WTC11 (cell line): ENCODE measurements around the gene RAMAC. TPM values are rescaled to one million over a fixed set of nuclear protein-coding genes. Genes with fewer than 3 reads are reported as not detected.

Experiments used
- ATAC-seq: fragments of 200-7000 bp; cut with Tn5 transposase; 2 replicates; pipeline ENCODE4 v1.10.0; 2021; ENCODE audit warnings: mild to moderate bottlenecking, moderate library complexity
- CTCF ChIA-PET: fragments of 300-600 bp; sonication (Branson Sonifier 250); formaldehyde crosslinking; loops from one replicate; lab custom pipeline; 2021; ENCODE audit warnings: antibody characterized with exemption; lab: Charles Lee
- POLR2A ChIA-PET: fragments of 350-600 bp; sonication (Branson Sonifier 250); formaldehyde crosslinking; loops from one replicate; lab custom pipeline; 2021; ENCODE audit warnings: antibody characterized with exemption; lab: Charles Lee
- DNase-seq: peaks from one replicate; pipeline ENCODE4 v3.0.0; 2021; ENCODE audit warnings: low spot score
- H3K27ac Mint-ChIP-seq: 2 replicates; pipeline ENCODE4 v1.8.0; 2021; ENCODE audit warnings: mixed read lengths
- H3K27me3 Mint-ChIP-seq: 2 replicates; pipeline ENCODE4 v1.8.0; 2021; ENCODE audit warnings: low read depth, mild to moderate bottlenecking, moderate library complexity, mixed read lengths
- H3K36me3 Mint-ChIP-seq: 2 replicates; pipeline ENCODE4 v1.8.0; 2021; ENCODE audit warnings: mixed read lengths
- H3K4me1 Mint-ChIP-seq: 2 replicates; pipeline ENCODE4 v1.8.0; 2022; ENCODE audit warnings: mixed read lengths
- H3K4me3 Mint-ChIP-seq: 2 replicates; pipeline ENCODE4 v1.8.0; 2021; ENCODE audit warnings: mild to moderate bottlenecking, moderate library complexity, mixed read lengths
- H3K9me3 Mint-ChIP-seq: 2 replicates; pipeline ENCODE4 v1.8.0; 2021; ENCODE audit warnings: mixed read lengths
- CBFB ChIP-seq: sonication (generic); formaldehyde crosslinking; IDR thresholded peaks from 2 replicates; pipeline ENCODE4 v1.8.1; 2022; ENCODE audit warnings: mild to moderate bottlenecking, low read depth, missing genetic modification reagents
- ESRRA ChIP-seq: sonication (generic); formaldehyde crosslinking; IDR thresholded peaks from 2 replicates; pipeline ENCODE4 v1.8.1; 2022; ENCODE audit warnings: mild to moderate bottlenecking, missing genetic modification reagents, borderline replicate concordance
- ETV6 ChIP-seq: sonication (generic); formaldehyde crosslinking; IDR thresholded peaks from 2 replicates; pipeline ENCODE4 v1.8.1; 2022; ENCODE audit warnings: mild to moderate bottlenecking, missing genetic modification reagents
- FOXJ3 ChIP-seq: sonication (generic); formaldehyde crosslinking; IDR thresholded peaks from 2 replicates; pipeline ENCODE4 v1.9.0; 2021; ENCODE audit warnings: missing genetic modification reagents, mild to moderate bottlenecking, borderline replicate concordance
- GABPB1 ChIP-seq: sonication (generic); formaldehyde crosslinking; IDR thresholded peaks from 2 replicates; pipeline ENCODE4 v1.8.1; 2023; ENCODE audit warnings: mild to moderate bottlenecking, missing genetic modification reagents
- NFATC4 ChIP-seq: fragments of 250-450 bp; sonication (Bioruptor Pico); IDR thresholded peaks from 2 replicates; pipeline ENCODE4 v1.9.0; 2021; ENCODE audit warnings: mild to moderate bottlenecking
- NFE2L1 ChIP-seq: sonication (generic); formaldehyde crosslinking; IDR thresholded peaks from 2 replicates; pipeline ENCODE4 v1.8.1; 2023; ENCODE audit warnings: missing genetic modification reagents
- NR1H2 ChIP-seq: sonication (generic); formaldehyde crosslinking; IDR thresholded peaks from 2 replicates; pipeline ENCODE4 v1.9.0; 2021; ENCODE audit warnings: mild to moderate bottlenecking, moderate library complexity, missing genetic modification reagents
- NR2C2 ChIP-seq: sonication (generic); formaldehyde crosslinking; IDR thresholded peaks from 2 replicates; pipeline ENCODE4 v1.8.0; 2022; ENCODE audit warnings: mild to moderate bottlenecking, missing genetic modification reagents
- NR3C1 ChIP-seq: sonication (generic); formaldehyde crosslinking; conservative IDR thresholded peaks from 2 replicates; pipeline ENCODE4 v1.8.1; 2023; ENCODE audit warnings: low read depth, mild to moderate bottlenecking, missing genetic modification reagents
- OVOL2 ChIP-seq: fragments of 250-450 bp; sonication (Bioruptor Pico); IDR thresholded peaks from 2 replicates; pipeline ENCODE4 v1.9.0; 2021; ENCODE audit warnings: mild to moderate bottlenecking, borderline replicate concordance
- RELA ChIP-seq: sonication (generic); formaldehyde crosslinking; IDR thresholded peaks from 2 replicates; pipeline ENCODE4 v1.8.1; 2022; ENCODE audit warnings: missing genetic modification reagents, mild to moderate bottlenecking, borderline replicate concordance
- TEAD4 ChIP-seq: sonication (generic); formaldehyde crosslinking; IDR thresholded peaks from 2 replicates; pipeline ENCODE4 v1.8.0; 2022; ENCODE audit warnings: mild to moderate bottlenecking, missing genetic modification reagents
- ZNF317 ChIP-seq: sonication (generic); formaldehyde crosslinking; IDR thresholded peaks from 2 replicates; pipeline ENCODE4 v1.8.1; 2023; ENCODE audit warnings: low read depth, mild to moderate bottlenecking, moderate library complexity, missing genetic modification reagents, borderline replicate concordance
- total RNA-seq: library from RNA; stranded (reverse); gene quantifications from 3 replicates; pipeline ENCODE4 v1.2.3, GENCODE V29; 2021
- TF ChIP-seq, protein P1 (sequence below): fragments of 250-450 bp; sonication (Bioruptor Pico); IDR thresholded peaks from 2 replicates; pipeline ENCODE4 v1.9.0; 2021; ENCODE audit warnings: mild to moderate bottlenecking
- TF ChIP-seq, protein P2 (sequence below): sonication (generic); formaldehyde crosslinking; IDR thresholded peaks from 2 replicates; pipeline ENCODE4 v1.8.1; 2023; ENCODE audit warnings: mild to moderate bottlenecking, missing genetic modification reagents, moderate library complexity
- TF ChIP-seq, protein P3 (sequence below): sonication (generic); formaldehyde crosslinking; IDR thresholded peaks from 2 replicates; pipeline ENCODE4 v1.8.0; 2022; ENCODE audit warnings: missing genetic modification reagents
- TF ChIP-seq, protein P4 (sequence below): sonication (generic); formaldehyde crosslinking; IDR thresholded peaks from 2 replicates; pipeline ENCODE4 v1.8.0; 2023; ENCODE audit warnings: missing genetic modification reagents, mild to moderate bottlenecking, borderline replicate concordance
- TF ChIP-seq, protein P5 (sequence below): sonication (generic); formaldehyde crosslinking; IDR thresholded peaks from 2 replicates; pipeline ENCODE4 v1.8.1; 2022; ENCODE audit warnings: low read depth, mild to moderate bottlenecking, moderate library complexity, missing genetic modification reagents, borderline replicate concordance
- TF ChIP-seq, protein P6 (sequence below): sonication (generic); formaldehyde crosslinking; IDR thresholded peaks from 2 replicates; pipeline ENCODE4 v1.8.1; 2023; ENCODE audit warnings: mild to moderate bottlenecking, moderate library complexity, missing genetic modification reagents

Gene RAMAC
- total RNA-seq, 1 experiment from 2014 or later = 26.6 TPM

DNA sequence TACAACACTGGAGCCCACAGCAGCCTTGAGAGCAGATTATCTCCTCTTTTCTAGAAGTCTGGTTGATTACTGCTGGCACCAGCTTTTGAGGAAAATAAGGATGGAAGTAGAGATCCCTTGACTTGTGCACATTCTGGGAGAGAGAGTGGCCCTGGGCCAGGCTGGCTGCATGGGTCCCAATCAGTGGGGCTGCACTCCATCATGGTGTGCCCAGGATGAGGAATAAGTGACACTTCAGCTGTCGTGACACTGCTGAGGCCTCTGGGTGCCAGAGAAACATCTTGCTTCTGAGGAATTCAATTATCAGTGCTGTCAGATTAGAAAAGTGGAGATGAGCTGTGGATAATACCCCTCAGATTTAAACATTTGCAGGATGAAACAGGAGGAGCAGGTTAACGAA lies 9.1 kb downstream of the RAMAC start:
- no peak for TF ChIP-seq OVOL2 (CRISPR knock-in tag)
- no peak for TF ChIP-seq TEAD4 (CRISPR knock-in tag)
- no peak for TF ChIP-seq RELA (CRISPR knock-in tag)
- TF ChIP-seq NFE2L1 (CRISPR knock-in tag) = no peak
- TF ChIP-seq, all 79 proteins: peak for 0
- Mint-ChIP-seq H3K27me3 (peaks cover 2% of the 10 kb centered on the region; the same call in 1 of the 2 replicates), H3K4me3 (no peak overlapping the region), H3K9me3 (0 out of 2 replicates have a peak, but pooled peaks cover 3% of the 10 kb centered on the region), H3K27ac (no peak overlapping the region), H3K4me1 (no peaks in the 10 kb centered on the region), H3K36me3 (peaks cover 8% of the 10 kb centered on the region)
- POLR2A ChIA-PET = no interaction called here
- ATAC-seq (no peak), DNase-seq (no peak)
- CTCF ChIA-PET = no interaction called here

DNA sequence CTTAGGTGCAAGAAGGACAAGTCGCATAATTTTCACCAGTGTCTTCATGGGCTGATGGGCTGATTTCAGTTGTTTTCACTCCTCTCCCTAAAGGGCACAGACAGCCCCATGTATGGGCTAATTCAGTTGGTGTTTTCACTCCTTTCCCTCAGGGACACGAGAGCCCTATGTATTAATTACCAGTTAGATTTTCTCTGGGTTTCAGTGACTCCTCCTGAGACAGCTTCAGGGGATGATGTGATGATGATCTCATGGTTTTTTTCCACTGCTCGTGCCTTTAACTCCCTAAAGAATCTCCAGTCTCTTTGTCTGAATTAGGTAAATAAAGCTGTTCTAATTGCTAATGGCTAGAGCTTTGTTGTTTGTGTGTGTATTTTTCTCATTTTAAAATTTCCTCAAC lies 9.9 kb downstream of the RAMAC start:
- Mint-ChIP-seq H3K27ac (no peak overlapping the region), H3K36me3 (peaks cover 4% of the 10 kb centered on the region), H3K4me3 (no peak overlapping the region), H3K9me3 (0 out of 2 replicates have a peak, but pooled peaks cover 3% of the 10 kb centered on the region), H3K27me3 (peaks cover 2% of the 10 kb centered on the region; the same call in 1 of the 2 replicates), H3K4me1 (no peaks in the 10 kb centered on the region)
- POLR2A ChIA-PET = no interaction called here
- DNase-seq (no peak), ATAC-seq (no peak)
- CTCF ChIA-PET = interaction anchor here (1.9 kb wide), 1 partner anchor 146 kb away, joined by 7 read pairs; no protein-coding TSS in a partner anchor
- TF ChIP-seq CBFB (no peak), FOXJ3 (no peak), ETV6 (CRISPR knock-in tag) (no peak), NFATC4 (no peak), GABPB1 (CRISPR knock-in tag) (no peak), ZNF317 (CRISPR knock-in tag) (no peak), NR3C1 (CRISPR knock-in tag) (no peak), NR1H2 (CRISPR knock-in tag) (no peak), ESRRA (no peak), NR2C2 (CRISPR knock-in tag) (no peak)
- TF ChIP-seq, protein P1, sequence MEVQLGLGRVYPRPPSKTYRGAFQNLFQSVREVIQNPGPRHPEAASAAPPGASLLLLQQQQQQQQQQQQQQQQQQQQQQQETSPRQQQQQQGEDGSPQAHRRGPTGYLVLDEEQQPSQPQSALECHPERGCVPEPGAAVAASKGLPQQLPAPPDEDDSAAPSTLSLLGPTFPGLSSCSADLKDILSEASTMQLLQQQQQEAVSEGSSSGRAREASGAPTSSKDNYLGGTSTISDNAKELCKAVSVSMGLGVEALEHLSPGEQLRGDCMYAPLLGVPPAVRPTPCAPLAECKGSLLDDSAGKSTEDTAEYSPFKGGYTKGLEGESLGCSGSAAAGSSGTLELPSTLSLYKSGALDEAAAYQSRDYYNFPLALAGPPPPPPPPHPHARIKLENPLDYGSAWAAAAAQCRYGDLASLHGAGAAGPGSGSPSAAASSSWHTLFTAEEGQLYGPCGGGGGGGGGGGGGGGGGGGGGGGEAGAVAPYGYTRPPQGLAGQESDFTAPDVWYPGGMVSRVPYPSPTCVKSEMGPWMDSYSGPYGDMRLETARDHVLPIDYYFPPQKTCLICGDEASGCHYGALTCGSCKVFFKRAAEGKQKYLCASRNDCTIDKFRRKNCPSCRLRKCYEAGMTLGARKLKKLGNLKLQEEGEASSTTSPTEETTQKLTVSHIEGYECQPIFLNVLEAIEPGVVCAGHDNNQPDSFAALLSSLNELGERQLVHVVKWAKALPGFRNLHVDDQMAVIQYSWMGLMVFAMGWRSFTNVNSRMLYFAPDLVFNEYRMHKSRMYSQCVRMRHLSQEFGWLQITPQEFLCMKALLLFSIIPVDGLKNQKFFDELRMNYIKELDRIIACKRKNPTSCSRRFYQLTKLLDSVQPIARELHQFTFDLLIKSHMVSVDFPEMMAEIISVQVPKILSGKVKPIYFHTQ (CRISPR knock-in tag) = no peak
- TF ChIP-seq, protein P2, sequence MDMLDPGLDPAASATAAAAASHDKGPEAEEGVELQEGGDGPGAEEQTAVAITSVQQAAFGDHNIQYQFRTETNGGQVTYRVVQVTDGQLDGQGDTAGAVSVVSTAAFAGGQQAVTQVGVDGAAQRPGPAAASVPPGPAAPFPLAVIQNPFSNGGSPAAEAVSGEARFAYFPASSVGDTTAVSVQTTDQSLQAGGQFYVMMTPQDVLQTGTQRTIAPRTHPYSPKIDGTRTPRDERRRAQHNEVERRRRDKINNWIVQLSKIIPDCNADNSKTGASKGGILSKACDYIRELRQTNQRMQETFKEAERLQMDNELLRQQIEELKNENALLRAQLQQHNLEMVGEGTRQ (CRISPR knock-in tag) = no peak
- TF ChIP-seq, protein P3, sequence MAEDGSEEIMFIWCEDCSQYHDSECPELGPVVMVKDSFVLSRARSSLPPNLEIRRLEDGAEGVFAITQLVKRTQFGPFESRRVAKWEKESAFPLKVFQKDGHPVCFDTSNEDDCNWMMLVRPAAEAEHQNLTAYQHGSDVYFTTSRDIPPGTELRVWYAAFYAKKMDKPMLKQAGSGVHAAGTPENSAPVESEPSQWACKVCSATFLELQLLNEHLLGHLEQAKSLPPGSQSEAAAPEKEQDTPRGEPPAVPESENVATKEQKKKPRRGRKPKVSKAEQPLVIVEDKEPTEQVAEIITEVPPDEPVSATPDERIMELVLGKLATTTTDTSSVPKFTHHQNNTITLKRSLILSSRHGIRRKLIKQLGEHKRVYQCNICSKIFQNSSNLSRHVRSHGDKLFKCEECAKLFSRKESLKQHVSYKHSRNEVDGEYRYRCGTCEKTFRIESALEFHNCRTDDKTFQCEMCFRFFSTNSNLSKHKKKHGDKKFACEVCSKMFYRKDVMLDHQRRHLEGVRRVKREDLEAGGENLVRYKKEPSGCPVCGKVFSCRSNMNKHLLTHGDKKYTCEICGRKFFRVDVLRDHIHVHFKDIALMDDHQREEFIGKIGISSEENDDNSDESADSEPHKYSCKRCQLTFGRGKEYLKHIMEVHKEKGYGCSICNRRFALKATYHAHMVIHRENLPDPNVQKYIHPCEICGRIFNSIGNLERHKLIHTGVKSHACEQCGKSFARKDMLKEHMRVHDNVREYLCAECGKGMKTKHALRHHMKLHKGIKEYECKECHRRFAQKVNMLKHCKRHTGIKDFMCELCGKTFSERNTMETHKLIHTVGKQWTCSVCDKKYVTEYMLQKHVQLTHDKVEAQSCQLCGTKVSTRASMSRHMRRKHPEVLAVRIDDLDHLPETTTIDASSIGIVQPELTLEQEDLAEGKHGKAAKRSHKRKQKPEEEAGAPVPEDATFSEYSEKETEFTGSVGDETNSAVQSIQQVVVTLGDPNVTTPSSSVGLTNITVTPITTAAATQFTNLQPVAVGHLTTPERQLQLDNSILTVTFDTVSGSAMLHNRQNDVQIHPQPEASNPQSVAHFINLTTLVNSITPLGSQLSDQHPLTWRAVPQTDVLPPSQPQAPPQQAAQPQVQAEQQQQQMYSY (CRISPR knock-in tag) = no peak
- TF ChIP-seq, protein P4, sequence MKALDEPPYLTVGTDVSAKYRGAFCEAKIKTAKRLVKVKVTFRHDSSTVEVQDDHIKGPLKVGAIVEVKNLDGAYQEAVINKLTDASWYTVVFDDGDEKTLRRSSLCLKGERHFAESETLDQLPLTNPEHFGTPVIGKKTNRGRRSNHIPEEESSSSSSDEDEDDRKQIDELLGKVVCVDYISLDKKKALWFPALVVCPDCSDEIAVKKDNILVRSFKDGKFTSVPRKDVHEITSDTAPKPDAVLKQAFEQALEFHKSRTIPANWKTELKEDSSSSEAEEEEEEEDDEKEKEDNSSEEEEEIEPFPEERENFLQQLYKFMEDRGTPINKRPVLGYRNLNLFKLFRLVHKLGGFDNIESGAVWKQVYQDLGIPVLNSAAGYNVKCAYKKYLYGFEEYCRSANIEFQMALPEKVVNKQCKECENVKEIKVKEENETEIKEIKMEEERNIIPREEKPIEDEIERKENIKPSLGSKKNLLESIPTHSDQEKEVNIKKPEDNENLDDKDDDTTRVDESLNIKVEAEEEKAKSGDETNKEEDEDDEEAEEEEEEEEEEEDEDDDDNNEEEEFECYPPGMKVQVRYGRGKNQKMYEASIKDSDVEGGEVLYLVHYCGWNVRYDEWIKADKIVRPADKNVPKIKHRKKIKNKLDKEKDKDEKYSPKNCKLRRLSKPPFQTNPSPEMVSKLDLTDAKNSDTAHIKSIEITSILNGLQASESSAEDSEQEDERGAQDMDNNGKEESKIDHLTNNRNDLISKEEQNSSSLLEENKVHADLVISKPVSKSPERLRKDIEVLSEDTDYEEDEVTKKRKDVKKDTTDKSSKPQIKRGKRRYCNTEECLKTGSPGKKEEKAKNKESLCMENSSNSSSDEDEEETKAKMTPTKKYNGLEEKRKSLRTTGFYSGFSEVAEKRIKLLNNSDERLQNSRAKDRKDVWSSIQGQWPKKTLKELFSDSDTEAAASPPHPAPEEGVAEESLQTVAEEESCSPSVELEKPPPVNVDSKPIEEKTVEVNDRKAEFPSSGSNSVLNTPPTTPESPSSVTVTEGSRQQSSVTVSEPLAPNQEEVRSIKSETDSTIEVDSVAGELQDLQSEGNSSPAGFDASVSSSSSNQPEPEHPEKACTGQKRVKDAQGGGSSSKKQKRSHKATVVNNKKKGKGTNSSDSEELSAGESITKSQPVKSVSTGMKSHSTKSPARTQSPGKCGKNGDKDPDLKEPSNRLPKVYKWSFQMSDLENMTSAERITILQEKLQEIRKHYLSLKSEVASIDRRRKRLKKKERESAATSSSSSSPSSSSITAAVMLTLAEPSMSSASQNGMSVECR (CRISPR knock-in tag) = no peak
- TF ChIP-seq, protein P5, sequence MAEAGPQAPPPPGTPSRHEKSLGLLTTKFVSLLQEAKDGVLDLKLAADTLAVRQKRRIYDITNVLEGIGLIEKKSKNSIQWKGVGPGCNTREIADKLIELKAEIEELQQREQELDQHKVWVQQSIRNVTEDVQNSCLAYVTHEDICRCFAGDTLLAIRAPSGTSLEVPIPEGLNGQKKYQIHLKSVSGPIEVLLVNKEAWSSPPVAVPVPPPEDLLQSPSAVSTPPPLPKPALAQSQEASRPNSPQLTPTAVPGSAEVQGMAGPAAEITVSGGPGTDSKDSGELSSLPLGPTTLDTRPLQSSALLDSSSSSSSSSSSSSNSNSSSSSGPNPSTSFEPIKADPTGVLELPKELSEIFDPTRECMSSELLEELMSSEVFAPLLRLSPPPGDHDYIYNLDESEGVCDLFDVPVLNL (CRISPR knock-in tag) = no peak
- TF ChIP-seq, protein P6, sequence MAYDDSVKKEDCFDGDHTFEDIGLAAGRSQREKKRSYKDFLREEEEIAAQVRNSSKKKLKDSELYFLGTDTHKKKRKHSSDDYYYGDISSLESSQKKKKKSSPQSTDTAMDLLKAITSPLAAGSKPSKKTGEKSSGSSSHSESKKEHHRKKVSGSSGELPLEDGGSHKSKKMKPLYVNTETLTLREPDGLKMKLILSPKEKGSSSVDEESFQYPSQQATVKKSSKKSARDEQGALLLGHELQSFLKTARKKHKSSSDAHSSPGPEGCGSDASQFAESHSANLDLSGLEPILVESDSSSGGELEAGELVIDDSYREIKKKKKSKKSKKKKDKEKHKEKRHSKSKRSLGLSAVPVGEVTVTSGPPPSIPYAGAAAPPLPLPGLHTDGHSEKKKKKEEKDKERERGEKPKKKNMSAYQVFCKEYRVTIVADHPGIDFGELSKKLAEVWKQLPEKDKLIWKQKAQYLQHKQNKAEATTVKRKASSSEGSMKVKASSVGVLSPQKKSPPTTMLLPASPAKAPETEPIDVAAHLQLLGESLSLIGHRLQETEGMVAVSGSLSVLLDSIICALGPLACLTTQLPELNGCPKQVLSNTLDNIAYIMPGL (CRISPR knock-in tag) = no peak
